Osteoblast (primary cell): ENCODE results near the gene ADCY5. TPM values are rescaled to one million over a fixed set of nuclear protein-coding genes. Genes with fewer than 3 reads are reported as not detected.

ENCODE experiments used
- DNase-seq: peaks from one replicate; pipeline ENCODE4 v3.0.0; 2011; ENCODE audit warnings: low spot score, mixed read lengths; ENCODE audit not compliant: insufficient read length; ENCODE audit errors: missing footprints
- H2AFZ ChIP-seq: 2 replicates; pipeline ENCODE4 v1.6.0; 2011; ENCODE audit warnings: mild to moderate bottlenecking, low read length
- H3K27ac ChIP-seq: 2 replicates; pipeline ENCODE4 v1.5.1; 2011; ENCODE audit warnings: mild to moderate bottlenecking, low read depth, low read length, moderate library complexity
- H3K27me3 ChIP-seq: 2 replicates; pipeline ENCODE4 v1.6.0; 2012; ENCODE audit warnings: mild to moderate bottlenecking, control low read depth, inconsistent platforms, low read length, moderate library complexity; ENCODE audit not compliant: insufficient read depth
- H3K36me3 ChIP-seq: 2 replicates; pipeline ENCODE4 v1.5.1; 2011; ENCODE audit warnings: mild to moderate bottlenecking, low read length, control low read depth, moderate library complexity; ENCODE audit not compliant: insufficient read depth
- H3K4me1 ChIP-seq: 2 replicates; pipeline ENCODE4 v1.5.1; 2011; ENCODE audit warnings: mild to moderate bottlenecking, low read length, control low read depth, moderate library complexity; ENCODE audit not compliant: insufficient read depth
- H3K4me2 ChIP-seq: 2 replicates; pipeline ENCODE4 v1.6.0; 2011; ENCODE audit warnings: mild to moderate bottlenecking, low read length; ENCODE audit not compliant: insufficient read depth
- H3K4me3 ChIP-seq: fragments of 200-600 bp; sonication (generic); 3 replicates; pipeline ENCODE4 v1.5.1; 2012; ENCODE audit warnings: mild to moderate bottlenecking, low read length, inconsistent platforms; ENCODE audit not compliant: insufficient read depth
- H3K79me2 ChIP-seq: 2 replicates; pipeline ENCODE4 v1.6.0; 2012; ENCODE audit warnings: mild to moderate bottlenecking, low read length, control low read depth, inconsistent platforms; ENCODE audit not compliant: insufficient read depth
- H3K9me3 ChIP-seq: 2 replicates; pipeline ENCODE4 v1.5.1; 2011; ENCODE audit warnings: low read depth, low read length, control low read depth
- H4K20me1 ChIP-seq: 2 replicates; pipeline ENCODE4 v1.6.0; 2012; ENCODE audit warnings: mild to moderate bottlenecking, low read length, control low read depth; ENCODE audit not compliant: insufficient read depth
- CTCF ChIP-seq: IDR thresholded peaks from 2 replicates; pipeline ENCODE4 v1.5.1; 2011; ENCODE audit warnings: mild to moderate bottlenecking, low read depth, low read length, moderate library complexity; ENCODE audit errors: extremely low read depth
- total RNA-seq: library from RNA; depleted of rRNA; stranded (reverse); fragments of >200 nt; gene quantifications from 2 replicates; pipeline ENCODE4 v1.2.3, GENCODE V29; 2012

ADCY5 gene
- total RNA-seq, 1 donor = 0.72 TPM

- Histone ChIP-seq H3K4me3 (no peak overlapping the region), H3K4me1 (no peaks in the 10 kb centered on the region), H3K4me2 (no peak overlapping the region), H3K27me3 (no peaks in the 10 kb centered on the region), H3K79me2 (peaks cover 6% of the 10 kb centered on the region), H4K20me1 (peaks cover 2% of the 10 kb centered on the region), H2AFZ (no peak overlapping the region), H3K9me3 (no peaks in the 10 kb centered on the region), H3K27ac (no peak overlapping the region), H3K36me3 (peaks cover 6% of the 10 kb centered on the region)
- no peak for DNase-seq
- TF ChIP-seq CTCF = no peak
These were observed 212.0 kb downstream of the ADCY5 start for GRCh38 chr3:123236902-123237301.

Other genes with a start within 250 kb of the ADCY5 start
- gene SEC22A, start 247.1 kb downstream of the ADCY5 start, total RNA-seq = 27.9 and 36.2 TPM in 2 replicates
- gene HACD2, start 136.0 kb upstream of the ADCY5 start, total RNA-seq = 22.7 and 27.5 TPM in 2 replicates